Measurements from ENCODE around the gene FHOD3.

GRCh38 chr18:36331521-36331971, 34.0 kb downstream of the FHOD3 start:
- no peak for TF ChIP-seq CTCF (conservative IDR thresholded peaks at IDR 0.05 in 1 of 2, IDR thresholded peaks at IDR 0.05 in 1 of 2; ENCODE audit: extremely low read depth in 1 of 2, insufficient read depth in 1 of 2, low read depth in 1 of 2, low read length in 2 of 2)
- no peak for TF ChIP-seq EZH2 (IDR thresholded peaks at IDR 0.05; ENCODE audit: borderline replicate concordance, low read length)

Data from mammary epithelial cell (primary cell).